GM18870 (cell line): ENCODE results near the gene LCE7A.

ENCODE experiments used
- ATAC-seq: cut with Tn5 transposase; IDR thresholded peaks from one replicate; pipeline ENCODE4 v1.9.1; 2021; ENCODE audit warnings: moderate library complexity; ENCODE audit not compliant: unreplicated experiment

The LCE7A gene

DNA sequence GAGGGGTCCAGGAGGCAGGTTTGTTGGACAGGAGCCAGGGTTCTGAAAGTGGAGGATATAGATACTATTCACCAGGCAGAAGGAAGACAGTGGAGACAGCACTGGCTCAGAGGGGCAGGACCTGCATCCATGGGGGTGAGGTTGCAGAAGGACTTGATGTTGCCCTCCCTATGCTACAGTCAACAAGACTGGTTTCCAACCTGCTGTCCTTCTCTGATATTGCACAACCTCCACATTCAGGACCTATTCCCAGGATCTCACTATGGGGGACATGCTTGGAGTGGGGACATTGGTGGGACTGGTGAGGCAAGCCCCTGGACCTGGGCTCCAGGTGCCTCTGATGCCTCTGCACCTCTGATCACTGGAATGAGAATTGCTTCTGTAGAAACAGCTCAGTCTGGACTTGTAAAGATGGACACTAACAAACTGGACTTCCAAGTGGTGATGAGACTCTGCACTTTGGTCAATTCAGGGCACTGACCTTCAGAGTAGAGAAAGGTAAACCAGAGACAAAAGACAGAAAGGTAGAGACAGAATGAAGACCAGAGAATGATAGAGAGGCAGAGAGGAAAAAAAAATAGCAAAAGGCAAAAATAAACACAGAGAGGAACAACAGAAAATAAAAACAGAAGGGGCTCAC, 19.9 kb downstream of the LCE7A start:
- no peak for ATAC-seq

DNA sequence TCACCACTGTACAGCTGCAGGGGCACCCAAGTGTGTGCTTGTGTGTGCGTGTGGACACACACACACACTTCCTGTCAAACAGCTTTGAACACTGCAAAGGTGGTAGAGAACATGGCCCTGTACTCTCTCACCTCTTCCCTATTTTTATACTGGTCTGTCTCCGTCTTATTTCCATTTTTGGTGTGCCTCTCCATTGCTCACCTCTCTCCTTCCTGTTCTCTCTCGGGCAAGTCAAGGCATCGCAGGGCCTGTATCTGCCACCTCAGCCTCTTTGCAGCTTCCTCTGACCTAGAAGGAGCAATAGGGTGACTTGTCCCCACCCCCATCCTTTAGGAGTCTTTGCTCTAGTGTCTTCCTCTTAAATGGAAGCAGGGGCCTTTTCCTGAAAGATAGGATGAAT, 20.5 kb downstream of the LCE7A start:
- no peak for ATAC-seq

DNA sequence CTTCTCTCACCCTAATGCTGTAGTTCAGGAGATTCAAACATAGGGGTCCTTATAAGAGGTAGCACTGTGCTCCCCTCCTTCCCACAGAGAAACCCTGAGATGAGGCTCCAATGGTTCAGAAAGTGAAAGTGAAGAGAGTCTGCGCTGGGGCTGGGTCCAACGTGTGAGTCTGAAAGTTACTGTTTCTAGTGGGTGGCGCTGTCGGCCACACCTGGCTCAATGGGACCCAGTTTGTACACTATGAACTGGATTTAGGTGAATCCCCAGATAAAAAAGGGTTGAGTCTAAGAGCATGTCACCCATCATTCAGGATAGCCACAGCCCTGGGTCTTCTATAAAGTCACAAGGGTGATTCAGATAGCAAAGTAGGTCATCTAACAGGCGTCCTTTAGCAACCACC, 21.1 kb downstream of the LCE7A start:
- ATAC-seq, result no peak

DNA sequence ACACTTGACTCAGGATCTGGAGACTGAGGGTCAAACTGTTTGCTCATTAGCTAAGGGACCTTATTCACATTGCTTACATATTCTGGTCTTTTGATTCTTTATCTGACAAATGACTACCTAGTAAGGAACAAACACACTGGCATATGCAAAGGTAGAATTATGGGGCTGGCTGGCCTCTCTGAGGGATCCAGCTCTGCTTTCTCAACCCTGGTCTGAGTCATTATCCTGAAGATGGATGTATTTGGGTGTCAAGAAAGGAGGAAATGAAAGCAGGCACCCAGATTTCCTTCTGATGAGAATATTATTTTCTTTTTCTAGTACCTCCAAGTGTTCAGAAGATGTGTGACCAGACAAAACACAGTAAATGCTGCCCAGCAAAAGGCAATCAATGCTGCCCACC, 24.3 kb downstream of the LCE7A start:
- no peak for ATAC-seq

DNA sequence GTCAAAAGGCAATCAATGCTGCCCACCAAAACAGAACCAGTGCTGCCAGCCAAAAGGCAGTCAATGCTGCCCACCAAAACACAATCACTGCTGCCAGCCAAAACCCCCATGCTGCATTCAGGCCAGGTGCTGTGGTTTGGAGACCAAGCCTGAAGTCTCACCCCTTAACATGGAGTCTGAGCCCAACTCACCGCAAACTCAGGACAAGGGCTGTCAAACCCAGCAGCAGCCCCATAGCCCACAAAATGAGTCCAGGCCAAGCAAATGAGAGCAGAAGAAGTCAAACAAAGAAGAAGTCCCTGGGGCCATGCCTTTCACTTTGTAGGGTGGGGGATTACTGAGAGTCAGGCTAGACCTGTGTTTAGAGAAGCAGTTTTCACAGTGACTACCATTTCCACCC, 24.7 kb downstream of the LCE7A start:
- ATAC-seq, result no peak

DNA sequence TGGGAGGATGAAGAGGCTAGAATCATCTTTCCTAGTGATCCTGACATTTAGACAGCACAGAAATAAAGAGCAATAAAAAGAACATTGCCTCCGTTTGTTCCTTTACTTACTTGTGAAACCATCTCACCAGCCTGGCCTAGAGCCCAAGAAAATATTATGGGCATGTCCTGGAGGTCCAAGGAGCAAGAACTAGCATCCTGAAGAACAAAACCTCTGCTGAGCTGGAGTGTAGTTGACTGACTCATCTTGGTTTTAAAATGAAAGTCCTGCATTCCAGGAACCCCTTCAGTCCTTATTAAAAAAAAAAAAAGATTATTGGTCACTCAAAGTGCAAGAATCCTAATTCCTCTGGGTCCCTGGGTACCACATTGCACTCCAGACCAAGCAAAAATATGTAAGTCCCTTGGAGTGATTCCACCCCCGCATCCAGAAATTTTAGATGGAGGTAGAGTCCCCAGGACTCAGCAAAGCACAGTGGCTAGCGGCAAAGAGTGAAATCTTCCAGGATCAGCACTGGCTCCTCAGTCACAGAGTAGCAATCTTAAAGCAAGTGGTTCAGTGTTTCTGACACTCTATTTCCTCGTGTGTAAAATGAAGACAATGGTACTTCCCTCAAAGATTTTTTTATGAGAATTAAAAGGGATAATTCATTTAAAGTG, 25.3 kb downstream of the LCE7A start:
- ATAC-seq, result no peak

DNA sequence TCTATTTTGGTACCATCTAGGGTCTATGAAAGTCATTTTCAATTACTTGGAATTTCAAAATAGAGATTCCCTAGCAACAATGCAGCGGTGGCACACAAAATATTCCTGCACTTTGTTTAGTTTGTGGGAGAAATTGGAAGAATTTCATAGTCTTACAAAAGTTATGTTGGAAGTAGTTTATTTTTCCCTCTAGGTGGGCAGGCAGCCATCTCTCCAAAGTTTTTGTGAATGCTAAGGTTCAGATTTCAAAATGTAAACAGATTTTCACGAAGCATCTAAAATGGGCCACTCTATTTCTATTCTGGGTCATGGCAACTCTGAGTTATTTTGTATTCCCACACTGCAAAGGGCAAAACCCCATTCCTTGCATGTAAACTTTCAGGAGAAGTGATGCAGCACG, 26.3 kb downstream of the LCE7A start:
- no peak for ATAC-seq

DNA sequence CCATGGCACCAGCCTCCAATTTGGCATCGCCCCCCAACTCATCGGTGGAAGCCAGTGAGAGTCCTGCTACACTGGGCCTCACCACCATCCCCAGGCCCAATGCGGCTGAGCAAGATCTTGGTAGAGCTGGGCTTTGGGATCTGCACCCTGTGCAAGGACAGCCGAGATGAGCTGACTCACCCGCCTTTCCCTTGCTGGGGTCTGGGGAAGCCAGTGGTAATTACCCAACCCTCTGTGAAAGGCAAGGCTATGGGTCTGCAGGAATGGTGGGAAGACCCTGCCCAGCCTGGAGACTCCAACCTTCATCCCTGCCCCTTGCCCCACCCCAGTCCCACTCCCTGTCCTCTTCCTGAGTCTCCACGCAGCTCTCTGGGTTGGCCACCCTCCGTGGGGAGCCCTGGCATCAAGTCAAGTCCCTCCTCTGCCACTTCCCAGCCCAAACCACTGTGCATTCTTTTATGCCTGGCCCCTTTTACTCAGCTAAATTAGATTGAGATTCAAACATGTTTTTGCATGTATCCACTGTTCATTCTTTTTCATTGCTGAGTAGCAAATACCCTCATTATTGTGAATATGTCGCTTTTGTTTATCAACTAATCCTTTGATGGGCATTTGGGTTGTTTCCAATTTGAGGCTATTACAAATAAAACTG, 27.1 kb downstream of the LCE7A start:
- no peak for ATAC-seq

DNA sequence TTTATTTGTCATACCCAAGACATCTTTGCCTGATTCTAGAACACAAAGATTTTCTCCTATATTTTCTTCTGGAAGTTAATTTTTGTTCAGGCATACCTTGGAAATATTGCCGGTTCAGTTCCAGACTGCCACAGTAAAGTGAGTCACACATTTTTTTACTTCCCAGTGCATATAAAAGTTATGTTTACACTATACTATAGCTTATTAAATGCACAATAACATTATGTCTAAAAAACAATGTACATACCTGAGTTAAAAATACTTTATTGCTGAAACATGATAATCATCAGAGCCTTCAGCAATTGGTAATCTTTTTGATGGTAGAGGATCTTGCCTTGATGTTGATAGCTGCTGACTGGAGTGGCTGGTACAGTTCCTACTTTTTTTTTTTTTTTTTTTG, 28.3 kb downstream of the LCE7A start:
- no peak for ATAC-seq

DNA sequence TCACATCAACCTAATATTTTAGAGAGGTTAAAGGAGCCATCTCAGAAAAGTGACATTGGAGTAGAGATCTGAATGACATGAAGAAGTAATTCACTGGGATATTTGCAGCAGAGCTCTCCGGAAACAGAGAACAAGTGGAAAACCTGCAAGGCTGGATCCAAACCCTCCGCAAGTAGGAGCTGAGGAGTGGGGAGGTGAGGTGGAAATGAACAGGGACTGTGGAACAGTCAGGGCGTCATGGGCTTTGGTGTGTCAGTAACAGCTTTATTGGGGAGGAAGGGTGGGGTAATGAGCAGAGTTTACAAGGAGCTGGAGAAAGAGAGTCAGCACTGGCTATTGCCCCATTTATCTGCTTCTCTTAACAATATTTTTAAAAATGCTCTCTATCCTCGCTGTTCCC, 39.2 kb downstream of the LCE7A start:
- ATAC-seq, result no peak

DNA sequence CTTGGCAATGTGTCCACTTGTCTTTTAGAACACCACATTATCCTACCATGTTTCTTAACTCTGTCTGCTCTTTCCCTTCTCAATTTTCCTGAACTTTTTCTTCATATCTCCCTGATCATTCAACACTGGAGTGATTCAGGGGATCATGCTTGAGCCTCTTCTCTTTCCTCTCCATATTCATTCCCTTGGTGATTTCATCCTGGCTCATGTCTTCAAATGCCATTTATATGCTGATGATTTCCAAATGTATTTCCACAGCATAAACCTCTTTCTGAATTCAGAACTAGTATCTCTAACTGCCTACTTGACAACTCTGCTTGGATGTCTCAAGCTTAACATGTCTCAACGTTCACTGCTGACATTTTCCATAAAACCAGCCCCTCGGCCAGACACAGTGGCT, 40.1 kb downstream of the LCE7A start:
- ATAC-seq, result no peak

DNA sequence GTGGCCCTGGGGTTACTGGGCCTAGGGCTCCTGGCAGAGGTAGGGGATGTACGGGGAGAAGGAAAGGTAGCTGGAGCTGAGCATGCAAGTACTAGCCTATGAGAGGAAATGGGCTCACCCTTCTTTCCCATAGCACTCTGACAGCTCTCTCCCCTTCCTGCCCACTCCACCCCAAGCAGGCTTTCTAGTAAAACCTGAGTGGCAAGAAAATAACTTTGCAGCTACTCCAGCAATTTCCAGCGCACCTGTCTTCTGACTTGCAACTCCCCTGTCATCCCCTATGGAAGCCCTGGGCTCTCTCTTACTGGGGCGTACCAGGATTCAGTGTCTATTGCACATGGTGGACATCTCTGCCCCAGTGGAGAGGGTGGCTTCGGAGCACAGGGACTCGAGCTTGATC, 41.8 kb downstream of the LCE7A start:
- ATAC-seq, result no peak

DNA sequence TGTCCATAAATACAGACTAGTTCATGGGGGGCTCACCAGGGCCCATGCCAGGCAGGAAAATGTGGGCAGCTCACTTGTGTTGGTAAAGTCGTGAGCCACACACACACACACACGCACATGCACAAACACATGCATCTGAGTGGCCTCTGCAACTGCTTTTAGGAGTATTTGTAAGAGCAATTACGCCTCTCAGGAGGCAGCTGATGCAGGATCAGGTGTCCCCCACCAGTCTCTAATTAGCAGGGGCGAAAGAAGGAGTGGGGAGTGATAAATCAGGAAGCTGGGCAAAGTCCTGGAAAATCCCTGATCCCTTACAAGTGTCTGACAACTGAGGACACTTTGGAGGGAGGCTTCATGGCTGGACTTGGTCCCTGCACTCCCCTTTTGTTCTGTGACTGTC, 42.8 kb downstream of the LCE7A start:
- no peak for ATAC-seq

DNA sequence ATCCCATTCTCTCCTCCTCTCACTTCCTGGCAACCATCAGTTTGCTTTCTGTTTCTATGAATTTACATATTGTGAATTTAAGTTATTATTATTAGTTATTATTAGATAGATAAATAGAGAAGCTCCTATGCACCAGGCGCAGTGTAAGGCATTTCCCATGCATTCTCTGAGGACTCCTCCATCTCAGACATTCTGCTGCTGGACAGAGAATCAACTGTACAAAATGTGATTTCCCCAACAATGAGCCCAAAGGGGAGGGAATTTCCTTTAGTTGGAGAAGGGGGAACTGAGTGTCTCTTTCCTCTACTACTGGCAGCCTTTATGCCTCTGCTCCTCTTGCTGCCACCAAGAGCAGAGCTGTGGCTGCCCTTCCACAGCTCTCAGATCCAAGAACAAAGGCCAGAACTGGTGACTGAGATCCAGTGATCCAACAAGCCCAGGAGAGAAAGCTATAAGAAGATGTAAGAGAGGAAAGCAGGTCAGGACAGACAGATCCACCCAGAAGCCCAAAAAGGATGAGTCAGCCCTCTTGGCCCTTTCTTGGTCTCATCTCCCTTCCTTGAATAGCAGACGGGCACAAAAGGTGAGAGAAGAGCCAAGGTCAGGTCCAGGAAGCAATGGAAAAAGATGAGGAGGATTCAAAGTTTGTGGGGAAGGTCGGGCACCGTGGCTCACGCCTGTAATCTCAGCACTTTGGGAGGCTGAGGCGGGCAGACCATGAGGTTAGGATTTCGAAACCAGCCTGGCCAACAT, 45.1 kb downstream of the LCE7A start:
- ATAC-seq, result no peak

DNA sequence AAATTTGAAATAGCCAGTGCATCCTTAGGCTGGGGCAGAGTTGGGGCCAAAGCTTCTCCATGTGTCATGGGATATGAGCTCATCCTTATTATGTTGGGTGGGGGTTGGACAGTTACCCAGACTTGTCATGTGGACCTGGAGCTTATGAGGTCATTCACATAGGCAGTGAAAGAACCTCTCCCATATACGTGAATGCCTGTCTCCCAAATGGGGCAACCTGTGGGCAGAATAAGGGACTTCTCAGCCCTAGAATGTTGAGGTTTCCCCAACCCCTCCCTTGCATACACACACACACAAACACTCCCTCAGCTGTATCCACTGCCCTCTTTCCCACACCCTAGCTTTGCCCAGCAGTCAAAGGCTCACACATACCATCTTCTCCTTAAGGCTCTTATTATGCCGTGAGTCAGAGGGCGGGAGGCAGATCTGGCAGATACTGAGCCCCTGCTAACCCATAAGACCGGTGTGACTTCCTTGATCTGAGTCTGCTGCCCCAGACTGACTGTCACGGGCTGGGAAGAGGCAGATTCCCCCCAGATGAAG, 46.3 kb downstream of the LCE7A start:
- ATAC-seq, result no peak

DNA sequence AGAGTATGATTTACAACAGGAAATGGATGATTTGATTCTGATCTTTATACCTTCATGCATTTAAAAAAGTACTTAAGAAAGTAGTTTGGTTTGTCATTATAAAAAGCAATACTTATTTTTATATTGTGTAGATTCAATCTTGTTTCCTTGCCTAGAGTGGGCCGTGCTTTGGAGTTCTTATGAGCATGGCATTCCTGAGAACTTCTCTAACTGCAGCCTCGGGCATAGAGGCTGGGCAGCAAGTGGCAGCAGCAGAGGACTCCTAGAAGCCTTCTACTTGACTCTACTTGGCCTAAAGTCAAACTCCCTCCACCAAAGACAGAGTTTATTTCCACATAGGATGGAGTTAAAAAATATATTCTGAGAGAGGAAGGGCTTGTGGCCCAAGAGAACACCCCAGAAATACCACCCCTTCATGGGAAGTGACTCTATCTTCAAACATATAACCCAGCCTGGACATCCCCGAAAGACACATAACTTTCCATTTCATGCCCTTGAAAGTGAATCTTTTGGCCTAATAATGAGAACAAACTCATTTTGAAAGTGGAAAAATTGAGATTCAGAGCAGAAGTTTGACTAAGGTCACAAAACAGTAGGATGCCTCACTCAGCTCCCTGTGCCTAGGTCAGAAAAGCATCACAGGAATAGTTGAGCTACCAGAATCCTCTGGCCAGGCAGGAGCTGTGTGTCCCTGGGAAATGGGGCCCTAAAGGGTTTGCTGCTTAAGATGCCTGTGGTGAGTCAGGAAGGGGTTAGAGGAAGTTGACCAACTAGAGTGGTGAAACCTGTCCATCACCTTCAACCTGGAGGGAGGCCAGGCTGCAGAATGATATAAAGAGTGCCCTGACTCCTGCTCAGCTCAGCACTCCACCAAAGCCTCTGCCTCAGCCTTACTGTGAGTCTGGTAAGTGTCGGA, 48.1 kb downstream of the LCE7A start, which contains the start of gene IVL:
TSS of gene IVL (plus strand) at position 861 of the 916 bp plus-strand sequence. CDS start 1,252 bp downstream, outside the sequence.
- no peak for ATAC-seq

DNA sequence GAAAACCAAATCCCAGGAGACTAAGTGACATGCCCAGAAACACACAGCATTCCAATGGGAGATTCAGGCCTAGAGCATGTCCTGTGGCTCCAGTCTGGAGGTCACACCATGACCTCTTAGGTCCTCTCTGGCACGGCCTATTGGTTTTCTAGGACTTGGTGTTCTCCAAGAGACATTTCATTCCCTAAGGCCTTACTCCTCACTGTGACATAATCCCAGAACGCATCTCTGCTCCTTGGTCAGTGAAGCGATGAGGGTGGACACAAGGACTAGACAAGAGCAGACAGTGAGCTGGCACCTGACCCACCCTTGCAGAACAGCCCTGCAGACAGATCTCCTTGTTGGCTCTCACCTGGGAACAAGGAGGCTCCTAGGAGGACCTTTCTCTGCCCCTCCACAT, 49.4 kb downstream of the LCE7A start:
- no peak for ATAC-seq
